Measurements from ENCODE around the gene R3HDM2. TPM values are rescaled to one million over a fixed set of nuclear protein-coding genes. Genes with fewer than 3 reads are reported as not detected.

The R3HDM2 gene
- total and polyA plus RNA-seq, 8 donors = 14.5 to 39.8 (median 24.4) TPM

- H3K27me3 ChIP-seq = no peaks in the 10 kb centered on the region
- intact Hi-C loops (cut with DNase I) = loop anchor here in 1 of 3 donors (5.0 to 10.0 kb wide), 2 partner anchors 36 to 244 kb away; partner anchors contain the start of genes GLI1 and INHBE
- no peak for FAIRE-seq
- no peak for TF ChIP-seq CTCF (IDR thresholded peaks at IDR 0.05)
- DNase-seq = no peak
- no peak for ATAC-seq
- no peaks in the 10 kb centered on the region for H3K36me3 ChIP-seq
- 82% methylated on average over 16 of the region's 16 CpGs for WGBS, 2 donors
- H3K27ac ChIP-seq = no peak overlapping the region
- peaks cover 0 to 6% (median 0%) of the 10 kb centered on the region in 3 donors for H3K4me1 ChIP-seq
- no peaks in the 10 kb centered on the region for H3K9me3 ChIP-seq
- no peak overlapping the region for H3K4me3 ChIP-seq
These were observed 219.7 kb downstream of the R3HDM2 start for GRCh38 chr12:57210926-57211692.

- intact Hi-C loops (cut with DNase I) = loop anchor here in 1 of 3 donors (5.0 to 10.0 kb wide), 2 partner anchors 37 to 244 kb away; partner anchors contain the start of genes GLI1 and INHBE
- H3K36me3 ChIP-seq = no peaks in the 10 kb centered on the region
- H3K27me3 ChIP-seq = no peaks in the 10 kb centered on the region
- no peak for TF ChIP-seq CTCF (IDR thresholded peaks at IDR 0.05)
- H3K4me1 ChIP-seq = peaks cover 0 to 6% (median 0%) of the 10 kb centered on the region in 3 donors
- no peak overlapping the region for H3K27ac ChIP-seq
- ATAC-seq = no peak
- 85 to 86% methylated on average over 15 of the region's 15 CpGs for WGBS, 2 donors
- no peak for FAIRE-seq
- H3K4me3 ChIP-seq = no peak overlapping the region
- no peaks in the 10 kb centered on the region for H3K9me3 ChIP-seq
- DNase-seq = no peak
These were observed 220.4 kb downstream of the R3HDM2 start for GRCh38 chr12:57210461-57210860.

GRCh38 chr12:57209916-57210315 is 220.9 kb downstream of the R3HDM2 start:
- Histone ChIP-seq H3K4me3 (no peak overlapping the region), H3K27ac (no peak overlapping the region), H3K27me3 (no peaks in the 10 kb centered on the region), H3K36me3 (no peaks in the 10 kb centered on the region), H3K4me1 (peaks cover 0 to 6% (median 0%) of the 10 kb centered on the region in 3 donors), H3K9me3 (no peaks in the 10 kb centered on the region)
- DNase-seq (no peak), FAIRE-seq (no peak), ATAC-seq (no peak)
- 87 to 95% methylated on average over 7 to 8 of the region's 8 CpGs for WGBS, 2 donors
- TF ChIP-seq CTCF (IDR thresholded peaks at IDR 0.05) = no peak
- intact Hi-C loops (cut with DNase I) = loop anchor here in 2 of 3 donors (2.0 to 10.0 kb wide), 3 partner anchors 33 to 245 kb away; partner anchors contain the start of genes GLI1 (in 1 of the 2) and INHBE (in 1 of the 2)

- Histone ChIP-seq H3K36me3 (no peaks in the 10 kb centered on the region), H3K9me3 (no peaks in the 10 kb centered on the region), H3K4me3 (no peak overlapping the region), H3K27me3 (no peaks in the 10 kb centered on the region), H3K4me1 (peaks cover 0 to 4% (median 0%) of the 10 kb centered on the region in 3 donors), H3K27ac (no peak overlapping the region)
- ATAC-seq (no peak), FAIRE-seq (no peak), DNase-seq (no peak)
- intact Hi-C loops (cut with DNase I) = loop anchor here in 1 of 3 donors (2.0 kb wide), 1 partner anchor 34 kb away; no protein-coding TSS in a partner anchor
- no peak for TF ChIP-seq CTCF (IDR thresholded peaks at IDR 0.05)
- WGBS, 2 donors = 80 to 85% methylated on average over 19 to 22 of the region's 22 CpGs
These were observed 222.1 kb downstream of the R3HDM2 start for GRCh38 chr12:57208631-57209282.
